T-helper 22 cell (primary cell): Measurements from ENCODE around the gene EXOC3.

Experiments
- DNase-seq: peaks from one replicate; pipeline ENCODE4 v3.0.0-alpha.2; 2020; ENCODE audit warnings: low read depth

Gene EXOC3

GRCh38 chr5:488241-488640, 45.3 kb downstream of the EXOC3 start:
- DNase-seq, result no peak

DNA sequence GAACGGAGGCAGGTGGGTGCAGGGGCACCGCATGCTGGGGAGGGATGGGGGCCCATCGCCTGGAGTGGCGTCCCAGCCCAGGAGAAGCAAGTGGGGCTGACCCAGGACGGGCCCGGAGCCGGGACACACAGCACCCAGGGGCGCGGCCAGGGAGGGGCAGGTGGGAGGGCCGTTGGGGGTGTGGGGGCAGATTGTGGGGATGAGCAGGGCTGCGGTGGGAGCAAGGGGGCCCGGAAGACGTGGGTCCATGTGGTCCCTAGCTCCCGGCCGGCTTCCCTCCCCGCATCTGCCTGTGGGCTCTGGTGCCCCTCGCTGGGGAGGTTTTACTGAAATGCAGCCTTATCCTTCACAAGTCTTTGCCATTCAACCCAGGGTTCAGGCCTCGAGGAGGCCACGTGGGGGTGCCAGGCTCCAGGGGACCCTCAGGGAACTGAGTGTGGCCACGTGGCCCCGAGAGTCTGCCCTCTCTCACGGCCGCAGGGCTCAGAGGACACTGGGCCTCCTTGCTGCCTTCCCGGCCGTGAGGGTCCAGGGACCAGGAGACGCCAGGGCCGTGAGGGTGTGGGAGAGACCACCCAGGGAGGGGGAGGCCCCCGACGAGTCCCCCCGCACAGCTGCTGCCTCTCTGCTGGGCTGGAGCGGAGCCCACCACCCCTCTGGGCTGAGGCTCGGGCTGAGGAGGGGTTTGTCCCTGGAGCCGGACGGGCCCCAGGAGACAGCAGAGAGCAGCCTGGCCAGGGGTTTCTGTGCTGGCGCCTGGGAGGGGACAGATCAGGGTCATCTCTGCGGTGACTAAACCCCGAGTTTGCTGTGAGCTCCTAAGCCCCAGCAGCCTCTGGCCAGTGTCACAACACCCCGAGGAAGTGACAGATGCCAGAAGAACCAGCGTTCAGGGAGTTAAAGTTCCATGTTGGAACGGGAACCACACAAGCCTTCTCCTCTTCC, 46.0 kb downstream of the EXOC3 start:
- DNase-seq, result no peak

DNA sequence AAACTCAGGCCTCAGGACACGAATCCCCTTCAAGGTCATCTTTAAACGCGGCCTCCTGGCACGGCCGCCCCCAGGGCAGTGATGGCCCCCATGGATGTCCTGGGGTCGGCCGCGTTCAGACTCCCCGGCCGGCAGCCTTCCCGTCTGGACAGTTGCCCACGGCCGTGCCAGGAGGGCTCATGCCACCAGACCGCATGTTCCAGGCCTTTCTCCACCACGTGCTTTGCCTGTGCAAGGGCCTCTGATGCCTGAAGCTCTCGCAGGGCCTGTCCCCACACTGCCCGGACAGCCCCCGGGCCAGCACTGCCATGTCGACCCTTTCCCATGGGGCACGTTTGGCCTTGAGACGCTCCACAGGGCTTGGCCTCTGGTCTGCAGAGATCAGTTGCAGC, 46.7 kb downstream of the EXOC3 start:
- no peak for DNase-seq

DNA sequence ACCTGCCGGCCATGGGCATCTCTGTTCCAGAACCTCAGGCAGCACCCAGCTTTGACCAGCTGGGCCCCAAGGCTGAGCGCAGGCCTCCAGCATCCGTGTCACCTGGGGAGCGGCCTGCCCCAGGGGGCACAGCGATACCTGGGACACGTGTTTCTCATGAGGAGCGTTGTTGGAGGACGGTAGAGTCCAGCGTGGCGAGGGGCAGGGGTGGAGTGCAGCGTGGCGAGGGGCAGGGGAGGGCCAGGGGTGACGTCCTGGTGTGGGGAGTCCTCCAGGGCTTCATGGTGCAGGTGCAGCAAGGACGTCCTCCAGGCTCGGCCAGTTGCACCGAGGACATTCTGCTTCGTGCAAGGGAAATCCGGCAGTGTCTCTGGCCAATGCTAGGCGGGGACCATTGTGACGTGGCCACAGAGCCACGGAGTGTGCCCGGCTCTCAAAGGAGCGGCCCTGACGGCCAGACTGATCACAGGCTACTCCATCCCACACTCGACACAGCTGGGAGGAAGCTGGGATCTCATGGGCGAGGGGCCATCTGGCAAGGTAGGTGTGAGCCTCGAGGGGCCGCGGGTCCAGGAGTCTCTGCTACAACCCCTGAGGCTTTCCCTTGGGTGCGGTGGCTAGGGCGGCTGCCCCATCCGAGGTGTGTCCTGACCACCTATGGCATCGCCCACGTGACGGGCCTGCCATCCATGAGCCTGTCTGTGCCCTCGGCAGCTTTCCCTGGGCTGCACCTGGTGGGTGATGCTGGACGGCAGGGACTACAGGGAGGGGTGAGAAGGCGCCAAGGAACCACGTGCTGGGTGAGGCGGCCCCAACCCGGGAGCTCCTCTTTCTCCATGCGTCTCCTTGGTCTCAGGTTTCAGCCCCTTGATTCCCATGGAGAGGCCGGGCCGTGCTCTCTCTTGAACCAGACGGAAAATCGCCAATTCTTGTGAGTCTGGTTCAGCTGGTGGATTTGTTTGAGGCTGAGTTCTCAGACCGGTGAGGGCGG, 47.4 kb downstream of the EXOC3 start:
- no peak for DNase-seq

- DNase-seq, result no peak
Observed at GRCh38 chr5:491119-491855, 48.3 kb downstream of the EXOC3 start.

DNA sequence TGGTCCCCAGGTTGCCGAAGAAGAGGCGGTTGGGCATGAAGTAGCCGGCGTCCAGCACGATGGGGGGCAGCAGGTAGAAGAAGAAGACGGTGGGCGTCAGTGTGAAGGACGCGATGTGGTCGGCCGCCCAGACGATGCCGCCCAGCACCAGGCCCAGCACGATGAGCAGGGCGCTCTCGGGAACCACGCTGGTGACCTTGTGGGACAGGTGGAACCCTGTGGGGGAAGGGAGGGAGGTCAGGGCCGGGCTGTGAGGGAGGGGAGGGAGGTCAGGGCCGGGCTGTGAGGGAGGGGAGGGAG, 48.8 kb downstream of the EXOC3 start:
- DNase-seq, result no peak

DNA sequence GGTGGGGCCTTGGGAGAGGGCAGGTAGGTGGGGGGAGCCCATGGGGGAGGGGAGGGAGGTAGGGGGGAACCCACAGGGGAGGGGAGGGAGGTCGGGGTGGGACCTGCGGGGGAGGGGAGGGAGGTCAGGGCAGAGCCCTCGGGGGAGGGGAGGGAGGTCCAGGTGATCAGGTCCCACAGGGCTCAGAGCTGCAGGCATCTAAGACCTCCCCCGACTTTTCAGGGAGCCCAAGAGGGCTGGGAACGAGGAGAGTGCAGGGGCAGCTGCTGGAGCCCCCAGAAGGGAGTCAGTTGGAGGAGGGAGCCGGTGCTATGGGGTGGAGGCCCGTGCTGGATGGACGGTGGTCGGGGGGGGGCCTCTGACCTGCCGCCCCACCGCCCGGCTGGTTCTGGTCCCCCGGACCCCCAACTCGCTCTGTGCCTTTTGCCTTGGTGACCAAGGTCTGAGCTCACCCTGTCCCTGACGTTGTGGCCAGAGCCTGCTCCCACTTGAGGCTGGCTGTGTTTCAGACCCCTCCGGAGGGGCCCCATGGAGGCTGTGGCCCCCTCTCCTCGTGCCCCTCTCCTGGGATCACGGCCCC, 49.4 kb downstream of the EXOC3 start:
- no peak for DNase-seq

- no peak for DNase-seq
Observed at GRCh38 chr5:493119-493701, 50.2 kb downstream of the EXOC3 start.

- no peak for DNase-seq
Observed at GRCh38 chr5:493758-494157, 50.8 kb downstream of the EXOC3 start.

- no peak for DNase-seq
Observed at GRCh38 chr5:494667-495255, 51.8 kb downstream of the EXOC3 start.

DNA sequence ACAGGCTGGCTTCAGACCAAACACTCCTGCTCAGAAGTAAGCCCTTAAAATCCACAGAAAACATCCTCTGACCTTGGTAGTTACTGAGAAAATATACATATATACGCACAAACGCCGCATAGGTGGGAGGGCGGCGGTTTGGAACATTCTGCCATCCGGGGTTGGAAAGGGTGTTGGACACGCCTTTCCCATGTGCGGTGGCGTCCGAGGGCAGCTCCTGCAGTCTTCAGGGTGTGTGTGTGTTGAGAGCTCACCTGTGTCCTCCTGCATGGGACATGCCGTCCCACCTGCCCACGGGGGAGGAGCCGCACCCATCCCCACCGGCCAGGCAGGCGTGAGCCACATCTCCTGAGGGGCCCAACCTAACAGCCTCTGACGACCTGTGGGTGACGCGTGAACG, 53.1 kb downstream of the EXOC3 start:
- DNase-seq, result no peak

- no peak for DNase-seq
Observed at GRCh38 chr5:497090-497700, 54.2 kb downstream of the EXOC3 start.

GRCh38 chr5:497871-498509, 55.0 kb downstream of the EXOC3 start:
- DNase-seq, result no peak

GRCh38 chr5:499233-500209, 56.5 kb downstream of the EXOC3 start:
- no peak for DNase-seq

DNA sequence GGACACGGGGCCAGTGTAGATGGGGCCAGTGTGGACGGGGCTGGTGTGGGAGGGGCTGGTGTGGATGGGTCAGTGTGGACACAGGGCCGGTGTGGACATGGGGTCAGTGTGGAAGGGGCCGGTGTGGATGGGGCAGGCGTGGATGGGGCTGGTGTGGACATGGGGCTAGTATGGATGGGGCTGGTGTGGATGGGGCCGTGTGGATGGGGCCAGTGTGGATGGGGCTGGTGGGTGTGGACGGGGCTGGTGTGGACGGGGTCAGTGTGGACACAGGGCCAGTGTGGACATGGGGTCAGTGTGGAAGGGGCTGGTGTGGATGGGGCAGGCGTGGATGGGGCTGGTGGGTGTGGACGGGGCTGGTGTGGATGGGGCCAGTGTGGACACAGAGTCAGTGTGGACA, 57.5 kb downstream of the EXOC3 start:
- no peak for DNase-seq

- DNase-seq, result no peak
Observed at GRCh38 chr5:501105-501830, 58.3 kb downstream of the EXOC3 start.

DNA sequence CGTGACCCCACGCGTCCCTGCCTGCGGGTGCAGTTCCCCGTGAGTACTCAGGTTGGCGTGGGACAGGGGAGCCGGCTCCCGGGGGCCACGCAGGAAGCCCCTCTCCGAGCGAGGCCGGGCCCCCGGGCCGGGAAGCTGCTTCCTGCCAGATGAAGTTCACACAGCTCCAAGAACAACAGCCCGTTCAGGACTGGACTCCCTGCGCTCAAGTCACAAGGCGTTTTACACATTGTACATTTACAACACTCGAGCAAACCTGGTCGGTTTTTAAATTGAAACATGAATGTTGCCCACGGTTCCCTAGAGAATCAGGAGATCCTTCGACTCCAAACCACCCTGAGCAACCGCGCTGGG, 58.8 kb downstream of the EXOC3 start:
- no peak for DNase-seq

DNA sequence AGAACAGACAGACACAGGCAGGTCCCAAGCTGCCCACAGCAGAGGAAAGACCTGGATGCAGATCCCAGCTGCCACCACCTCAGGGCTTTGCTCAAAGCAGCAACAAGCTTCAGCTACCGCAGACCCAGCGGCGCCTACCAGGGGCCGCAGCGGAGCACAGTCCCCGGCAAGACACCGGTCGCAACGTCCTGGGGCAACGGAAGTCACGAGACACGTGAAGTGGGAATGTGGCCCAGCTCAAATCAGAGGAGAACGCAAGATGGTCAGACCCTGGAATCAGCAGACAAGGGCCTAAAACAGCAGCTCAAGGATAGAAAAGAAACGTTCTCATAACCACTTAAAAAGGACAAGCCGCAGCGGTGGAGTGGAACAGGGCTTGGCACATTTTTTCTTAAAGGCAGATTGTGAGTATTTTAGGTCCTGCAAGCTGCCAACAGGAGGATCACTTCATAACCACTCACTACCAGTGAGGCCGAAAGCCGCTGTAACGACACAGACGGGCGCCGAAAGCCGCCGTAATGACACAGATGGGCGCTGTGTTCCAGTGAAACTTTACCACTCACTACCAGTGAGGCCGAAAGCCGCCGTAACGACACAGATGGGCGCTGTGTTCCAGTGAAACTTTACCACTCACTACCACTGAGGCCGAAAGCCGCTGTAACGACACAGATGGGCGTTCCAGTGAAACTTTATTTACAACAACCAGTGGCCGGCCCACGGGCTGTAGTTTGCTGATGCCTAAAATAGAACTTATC, 59.5 kb downstream of the EXOC3 start:
- no peak for DNase-seq
